Stimulated activated CD8-positive, alpha-beta memory T cell treated with anti-CD3 and anti-CD28 coated beads, Interleukin-2, amount 100 ng/mL, for 1 hour (primary cell): ENCODE data around the gene EDRF1.
A peak's percentile ranks its signal among the peaks of the same experiment; 100 is the strongest.
"Not testable (repeated sequence)": the region's sequence is repeated elsewhere in the genome, so short reads cannot be mapped to it uniquely, and the experiment has no call there.

Experiments
- DNase-seq, 2 donors: peaks; one replicate each; pipeline ENCODE4 v3.0.0-alpha.2; 2020; ENCODE audit warnings: low read depth in 2 of 2

The EDRF1 gene, protein sequence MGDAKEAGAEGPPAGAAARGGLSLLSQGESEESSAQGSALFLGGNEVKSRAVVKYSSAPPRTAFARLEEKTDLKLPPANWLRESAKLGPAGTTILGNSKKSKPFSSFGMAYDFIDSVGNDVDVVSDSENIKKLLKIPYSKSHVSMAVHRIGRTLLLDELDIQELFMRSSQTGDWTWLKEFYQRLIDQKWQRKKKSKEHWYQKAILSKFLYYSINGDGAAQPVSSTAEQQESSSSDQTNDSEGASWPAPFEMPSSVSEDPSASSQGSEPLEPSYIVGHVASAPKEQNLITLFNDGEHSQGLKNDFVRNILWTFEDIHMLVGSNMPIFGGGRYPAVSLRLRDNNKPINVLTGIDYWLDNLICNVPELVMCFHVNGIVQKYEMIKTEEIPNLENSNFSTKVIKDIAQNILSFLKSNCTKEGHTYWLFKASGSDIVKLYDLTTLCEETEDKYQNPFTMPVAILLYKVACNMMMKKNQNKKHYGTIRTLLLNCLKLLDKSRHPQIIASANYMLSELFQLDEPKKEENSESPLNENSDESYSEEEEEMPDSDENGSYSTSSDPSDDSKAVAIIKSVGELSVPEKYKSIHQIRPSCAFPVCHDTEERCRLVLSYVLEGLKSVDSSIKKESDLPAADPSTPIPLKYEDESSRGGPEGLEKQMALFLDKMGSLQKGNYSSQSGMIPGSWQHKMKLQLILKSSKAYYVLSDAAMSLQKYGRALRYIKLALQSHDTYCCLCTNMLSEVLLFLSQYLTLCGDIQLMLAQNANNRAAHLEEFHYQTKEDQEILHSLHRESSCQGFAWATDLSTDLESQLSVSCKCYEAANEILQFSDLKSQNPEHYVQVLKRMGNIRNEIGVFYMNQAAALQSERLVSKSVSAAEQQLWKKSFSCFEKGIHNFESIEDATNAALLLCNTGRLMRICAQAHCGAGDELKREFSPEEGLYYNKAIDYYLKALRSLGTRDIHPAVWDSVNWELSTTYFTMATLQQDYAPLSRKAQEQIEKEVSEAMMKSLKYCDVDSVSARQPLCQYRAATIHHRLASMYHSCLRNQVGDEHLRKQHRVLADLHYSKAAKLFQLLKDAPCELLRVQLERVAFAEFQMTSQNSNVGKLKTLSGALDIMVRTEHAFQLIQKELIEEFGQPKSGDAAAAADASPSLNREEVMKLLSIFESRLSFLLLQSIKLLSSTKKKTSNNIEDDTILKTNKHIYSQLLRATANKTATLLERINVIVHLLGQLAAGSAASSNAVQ

DNA sequence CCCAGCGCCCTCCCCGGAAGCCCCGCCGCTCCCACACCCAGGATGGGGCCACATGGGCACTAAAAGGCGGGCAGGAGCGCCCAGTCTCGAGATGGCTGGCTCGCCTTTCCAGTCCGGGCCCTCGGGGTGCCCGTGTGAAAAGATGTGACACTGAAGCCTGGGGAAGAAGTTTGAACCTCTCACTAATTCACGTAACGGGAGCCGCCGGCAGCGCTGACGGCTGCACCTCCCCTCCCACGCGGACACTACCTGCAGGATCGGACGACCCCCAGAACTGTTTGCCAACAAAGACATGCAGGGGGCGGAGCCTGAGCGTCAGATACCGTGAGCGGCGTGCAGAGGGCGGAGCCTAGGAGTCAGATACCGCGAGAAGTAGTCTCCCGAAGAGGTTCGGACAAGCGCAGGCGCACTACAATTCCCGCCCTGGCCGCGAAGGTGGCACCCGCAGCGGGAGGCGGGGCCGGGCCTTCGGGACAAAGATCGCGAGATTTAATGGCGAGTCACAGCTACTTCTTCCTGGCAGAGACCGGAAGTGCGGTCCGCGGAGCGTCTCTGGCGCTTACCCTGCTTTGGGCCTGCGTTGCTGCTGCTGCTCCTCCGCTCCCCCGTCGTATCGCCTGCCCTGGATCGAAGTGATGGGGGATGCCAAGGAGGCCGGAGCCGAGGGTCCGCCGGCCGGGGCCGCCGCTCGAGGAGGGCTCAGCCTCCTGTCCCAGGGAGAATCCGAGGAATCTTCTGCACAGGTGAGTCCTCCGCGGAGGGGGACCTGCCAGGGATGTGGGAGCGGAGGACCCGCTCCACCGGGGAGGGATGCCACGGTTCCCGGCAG is at the start of gene EDRF1:
TSS of gene EDRF1 (plus strand) at position 537 of the 829 bp plus-strand sequence. CDS start at position 636, 99 bp downstream.
- peak; percentile 98 to 99 for DNase-seq

DNA sequence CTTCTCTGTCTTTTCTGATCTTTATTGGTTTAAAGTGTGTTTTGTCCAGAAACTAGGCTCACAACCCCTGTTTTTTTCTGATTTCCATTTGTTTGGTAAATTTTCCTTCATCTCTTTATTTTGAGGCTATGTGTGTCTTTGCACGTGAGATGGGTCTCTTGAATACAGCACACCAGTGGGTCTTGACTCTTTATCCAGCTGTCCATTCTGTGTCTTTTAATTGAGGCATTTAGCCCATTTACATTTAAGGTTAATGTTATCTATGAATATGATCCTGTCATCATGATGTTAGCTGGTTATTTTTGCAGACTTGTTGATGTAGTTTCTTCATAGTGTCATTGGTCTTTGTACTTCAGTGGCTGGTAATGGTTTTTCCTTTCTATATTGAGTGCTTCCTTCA is 46.6 kb upstream of the EDRF1 start:
- DNase-seq = no peak

DNA sequence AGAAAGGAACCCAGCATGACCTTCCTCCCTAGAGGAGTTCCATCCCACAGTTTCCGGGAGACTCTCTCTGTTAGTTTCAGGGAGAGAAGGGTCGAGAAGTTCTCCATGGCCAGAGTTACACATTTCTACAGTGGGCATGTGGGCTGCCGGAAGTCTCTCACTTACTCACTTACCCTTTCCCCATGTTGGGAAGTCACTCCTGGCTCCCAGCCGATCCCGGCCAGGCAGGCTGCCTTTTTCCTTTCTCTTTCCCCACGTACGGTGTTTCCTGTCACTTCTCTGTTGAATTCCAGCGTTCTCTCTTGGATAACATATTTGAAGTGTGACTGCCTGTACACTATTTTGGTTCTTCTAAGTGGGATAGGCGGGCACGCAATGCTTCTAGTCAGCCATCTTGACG is 40.1 kb upstream of the EDRF1 start:
- no peak for DNase-seq

DNA sequence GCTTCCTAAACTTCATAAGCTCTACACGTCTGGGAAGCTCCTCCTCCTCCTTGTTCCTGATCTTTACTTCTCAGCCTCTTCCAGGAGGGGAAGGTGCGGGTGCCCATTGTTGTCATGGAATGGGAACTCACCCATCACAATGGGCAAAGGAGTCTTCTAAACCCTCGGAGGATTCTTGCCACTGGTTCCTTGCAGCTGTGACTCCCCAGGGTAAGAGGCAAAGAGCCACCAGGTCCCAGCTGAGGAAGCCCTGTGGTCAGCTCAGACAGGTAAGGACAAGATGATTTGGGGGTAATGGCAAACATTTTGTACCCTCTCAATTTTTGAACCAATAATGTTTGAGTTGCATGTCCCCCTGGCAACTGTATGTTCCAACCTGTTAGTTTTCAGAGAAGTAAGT is 36.4 kb upstream of the EDRF1 start, which contains the start of gene TEX36:
TSS of gene TEX36 (minus strand) at position 101 of the 400 bp plus-strand sequence. CDS start 174 bp downstream, outside the sequence.
- no peak for DNase-seq

DNA sequence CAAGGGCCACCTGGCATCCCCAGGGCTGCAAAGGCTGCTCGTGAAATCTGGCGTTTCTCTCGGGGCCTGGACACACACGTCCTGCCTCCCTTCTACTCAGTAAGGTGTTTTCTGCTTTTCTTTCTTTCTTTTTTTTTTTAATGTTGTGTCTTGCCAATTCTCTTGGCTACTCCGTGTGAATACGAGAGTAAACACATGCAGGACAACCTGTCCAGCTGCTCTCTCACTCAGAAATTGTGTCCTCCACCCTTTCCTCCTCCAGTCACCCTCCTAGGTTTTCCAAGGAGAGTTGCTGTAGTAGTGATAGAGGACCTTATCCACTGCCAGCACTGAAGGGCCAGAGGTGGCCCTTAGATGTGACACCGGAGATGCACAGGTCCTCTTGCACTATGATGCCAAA is 35.7 kb upstream of the EDRF1 start:
- DNase-seq = no peak

DNA sequence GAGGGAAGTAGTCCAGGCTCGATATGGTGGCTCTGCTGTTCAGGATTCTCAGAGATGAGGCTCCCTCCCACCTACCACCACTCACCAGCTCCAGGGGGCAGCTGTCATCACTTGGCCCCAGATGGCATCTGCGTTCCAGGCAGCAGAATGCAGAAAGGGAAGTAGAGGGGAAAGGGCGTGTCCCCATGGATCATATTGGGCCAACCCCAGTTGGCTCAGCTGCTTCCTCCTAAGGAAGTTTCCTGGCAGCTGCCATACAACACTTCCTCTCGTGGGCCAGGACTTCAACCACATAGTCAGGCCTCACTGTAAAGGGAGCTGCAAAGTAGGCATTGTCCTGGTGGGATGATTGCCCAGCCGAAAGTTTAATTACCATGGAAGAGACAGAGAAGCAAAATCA is 34.9 kb upstream of the EDRF1 start:
- DNase-seq = no peak

DNA sequence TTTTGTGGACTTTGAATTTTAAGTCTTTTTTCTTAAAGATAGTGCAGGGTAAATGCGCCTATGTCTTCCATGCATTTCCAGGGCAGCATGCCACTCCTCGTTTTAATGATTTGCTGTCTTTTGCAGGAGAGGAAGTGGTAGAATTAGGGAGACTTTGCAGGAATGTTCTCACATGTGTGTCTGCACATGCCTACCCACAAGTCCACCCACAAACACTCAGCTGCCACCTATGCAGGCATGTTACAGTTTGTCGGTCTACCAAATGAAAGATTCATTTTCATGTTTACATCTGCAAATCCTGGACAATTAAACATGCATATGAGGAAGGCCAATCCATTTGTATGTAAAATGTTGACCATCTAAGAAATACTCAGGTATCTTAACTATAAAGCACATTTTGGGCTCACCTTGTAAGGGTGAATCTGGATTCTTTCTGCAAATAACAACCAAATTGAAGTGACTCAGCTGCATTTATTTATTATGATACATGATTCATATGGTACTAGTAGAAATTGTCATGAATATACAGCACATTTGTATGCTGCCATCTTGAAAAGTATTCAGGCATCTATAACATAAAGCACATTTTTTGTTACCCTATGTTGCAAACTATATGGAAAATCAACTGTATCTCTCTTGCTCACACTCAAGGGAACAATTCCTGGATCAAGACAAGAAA is 31.9 kb upstream of the EDRF1 start:
- DNase-seq = no peak

DNA sequence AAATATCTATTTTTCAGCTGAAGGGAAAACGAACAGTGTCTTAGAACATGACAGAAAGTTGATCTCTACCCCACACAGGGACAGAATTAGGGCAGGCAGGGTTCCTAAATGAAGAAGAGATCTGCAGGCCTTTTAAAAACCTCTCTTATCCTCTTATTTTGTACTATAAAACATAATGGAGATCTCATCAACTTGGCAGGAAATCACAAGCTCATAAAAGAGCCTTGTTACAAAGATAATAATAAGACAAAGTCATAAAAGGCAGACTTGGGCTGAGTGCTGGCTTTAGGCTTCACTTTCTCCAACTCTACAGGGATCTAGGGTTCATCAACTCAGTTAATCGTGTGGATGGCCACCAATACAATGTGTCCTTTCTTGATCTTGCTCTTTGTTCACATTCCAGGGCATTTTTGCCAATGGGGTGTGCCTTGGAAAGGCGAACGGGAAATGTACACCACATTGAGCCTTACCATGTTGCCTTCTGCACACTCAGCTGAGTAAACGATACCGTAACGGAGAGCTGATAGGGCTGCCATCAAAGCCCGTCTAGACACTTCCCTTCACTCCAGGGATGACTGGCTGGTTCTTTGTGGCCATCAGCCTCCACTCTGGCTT is 29.4 kb upstream of the EDRF1 start:
- no peak for DNase-seq

DNA sequence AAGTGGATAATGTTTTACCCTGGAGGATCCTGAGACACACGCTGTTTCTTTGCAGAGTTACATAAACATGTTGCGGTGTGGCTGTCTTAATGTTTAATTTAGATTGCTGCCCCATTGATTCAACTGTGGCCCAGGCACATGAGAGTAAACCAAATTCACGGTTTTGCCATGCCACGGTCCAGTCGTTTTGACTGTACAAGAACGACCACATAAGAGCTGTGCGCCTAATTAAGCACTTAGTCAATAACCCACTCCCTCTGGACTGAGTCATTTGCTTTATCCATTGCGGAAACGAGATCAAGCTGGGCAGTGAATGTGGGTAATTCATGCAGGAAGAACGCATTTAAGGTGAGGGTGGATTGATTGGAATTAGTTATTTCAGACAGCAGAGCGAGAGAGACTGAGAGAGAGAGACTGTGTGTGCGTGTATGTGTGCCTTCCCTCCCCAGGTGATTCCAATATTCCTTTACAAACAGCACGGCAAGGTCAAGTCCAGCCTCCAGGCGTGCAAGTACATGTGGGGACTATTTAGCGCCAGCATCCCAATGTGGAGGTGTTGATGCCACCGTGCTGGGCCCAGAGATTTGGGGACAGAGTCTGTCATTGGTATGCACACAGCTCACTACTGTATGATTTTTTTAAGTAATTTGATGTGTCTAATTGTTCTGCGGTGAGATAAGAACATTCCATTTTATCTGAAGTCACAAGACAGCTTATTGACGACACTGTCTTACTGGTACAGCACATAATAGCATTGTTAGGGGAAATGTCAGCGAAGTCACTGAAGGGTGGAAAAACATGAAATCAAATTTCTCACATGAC is 28.1 kb upstream of the EDRF1 start:
- DNase-seq = no peak

DNA sequence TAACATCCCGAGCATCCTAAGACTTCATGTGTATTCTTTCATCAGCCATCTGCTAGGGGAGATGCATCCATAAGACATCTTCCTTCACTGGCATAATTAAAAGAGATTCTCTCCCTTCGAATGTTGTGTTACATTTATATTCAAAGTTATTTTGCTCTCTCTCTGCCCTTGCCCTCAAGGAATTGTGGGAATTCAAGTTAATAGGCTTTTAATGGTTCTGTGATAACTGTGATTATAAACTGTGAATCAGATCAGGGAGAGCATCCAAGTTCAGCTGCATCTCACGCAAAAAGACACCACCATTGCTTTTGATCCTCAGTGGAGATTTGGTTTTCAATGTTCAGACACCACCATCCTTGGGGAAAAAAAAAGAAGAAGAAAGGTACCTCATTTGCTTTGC is 27.3 kb upstream of the EDRF1 start:
- no peak for DNase-seq

DNA sequence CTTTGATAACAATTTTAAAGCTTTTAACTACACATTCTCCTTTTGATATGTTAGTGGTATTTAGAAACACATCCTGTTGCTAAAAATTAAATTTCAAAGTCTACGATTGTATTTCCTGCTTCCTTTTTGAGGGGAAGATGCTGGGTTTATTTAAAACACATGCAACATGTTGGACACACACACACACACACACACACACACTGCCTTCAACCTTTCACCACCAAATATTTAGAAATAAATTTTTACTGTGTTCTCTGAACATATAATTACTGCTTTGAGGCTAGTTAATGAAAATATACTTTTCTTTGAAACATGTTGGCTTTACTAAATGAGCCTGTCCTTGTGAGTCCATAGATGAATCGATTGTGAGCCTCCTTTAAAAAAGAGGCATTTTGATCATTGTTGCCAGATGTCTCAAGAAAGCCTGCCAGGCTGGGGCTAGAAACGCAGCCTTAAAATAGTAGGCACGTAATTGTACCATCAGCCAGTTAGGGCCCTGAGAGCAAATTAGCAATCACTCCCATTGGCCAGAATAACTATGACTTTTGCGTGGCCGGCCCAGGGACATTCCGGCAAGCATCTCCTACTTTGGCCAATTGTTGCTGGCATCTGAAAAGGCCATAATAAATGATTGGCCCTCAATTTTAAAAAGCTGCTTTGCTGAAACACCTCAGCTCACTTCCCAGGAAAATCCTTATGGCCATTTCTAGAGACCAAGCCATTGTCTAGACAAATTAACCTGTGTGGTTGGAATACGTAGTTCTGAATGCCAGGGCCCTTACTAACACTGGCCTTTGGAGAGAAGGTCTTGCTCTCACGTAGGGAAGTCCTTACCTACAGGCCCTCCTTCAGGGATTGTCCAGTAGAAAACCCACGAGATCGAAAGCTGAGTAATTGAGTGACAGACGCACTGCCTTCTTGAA is 26.6 kb upstream of the EDRF1 start:
- no peak for DNase-seq

DNA sequence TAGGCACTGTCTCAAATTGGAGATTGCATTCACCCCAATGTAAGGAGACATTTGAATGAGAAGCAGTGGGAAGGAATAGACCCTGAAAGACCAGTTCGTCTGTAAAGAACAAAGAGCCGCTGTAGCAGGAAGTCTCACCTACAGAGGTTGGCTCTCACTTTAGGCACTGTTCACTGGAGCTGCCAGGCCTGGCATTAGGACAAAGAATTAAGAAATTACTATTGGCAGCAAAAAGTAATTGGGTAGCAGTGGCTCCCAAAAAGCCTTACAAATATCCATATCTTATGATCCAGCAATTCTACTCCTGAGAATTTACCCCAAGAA is 26.0 kb upstream of the EDRF1 start:
- DNase-seq = no peak

DNA sequence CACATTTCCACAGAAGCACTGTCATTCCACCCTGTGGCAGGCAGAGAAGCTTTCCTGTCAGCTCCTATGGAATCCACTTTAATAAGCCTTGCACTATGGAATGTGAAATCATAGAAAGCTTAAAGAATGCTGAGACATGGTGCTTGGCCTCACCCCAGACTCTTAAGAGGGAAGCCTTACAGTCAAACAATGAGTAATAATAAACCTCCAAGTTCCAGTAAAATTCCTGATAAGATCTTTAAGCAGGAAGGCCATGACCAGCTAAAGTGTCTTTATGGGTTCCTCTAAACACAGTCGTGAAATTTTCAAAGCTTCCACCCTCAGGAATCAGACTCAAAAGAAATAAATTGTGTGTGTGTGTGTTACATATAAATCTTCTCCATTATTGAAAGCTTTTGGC is 24.6 kb upstream of the EDRF1 start:
- DNase-seq = no peak

DNA sequence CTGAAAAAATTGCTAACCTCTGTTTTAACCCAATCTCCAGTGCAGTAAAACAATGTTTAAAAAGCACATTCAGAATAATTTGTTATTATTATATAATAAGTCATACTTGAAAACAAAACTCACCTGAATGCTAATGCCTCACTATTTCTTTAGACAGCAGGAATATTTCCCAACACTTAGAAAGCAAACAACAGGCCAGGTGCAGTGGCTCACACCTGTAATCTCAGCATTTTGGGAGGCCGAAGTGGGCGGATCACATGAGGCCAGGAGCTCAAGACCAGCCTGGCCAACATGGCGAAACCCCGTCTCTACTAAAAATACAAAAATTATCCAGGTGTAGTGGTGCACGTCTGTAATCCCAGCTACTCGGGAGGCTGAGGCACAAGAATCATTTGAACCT is 22.6 kb upstream of the EDRF1 start:
- DNase-seq = not testable (repeated sequence)

DNA sequence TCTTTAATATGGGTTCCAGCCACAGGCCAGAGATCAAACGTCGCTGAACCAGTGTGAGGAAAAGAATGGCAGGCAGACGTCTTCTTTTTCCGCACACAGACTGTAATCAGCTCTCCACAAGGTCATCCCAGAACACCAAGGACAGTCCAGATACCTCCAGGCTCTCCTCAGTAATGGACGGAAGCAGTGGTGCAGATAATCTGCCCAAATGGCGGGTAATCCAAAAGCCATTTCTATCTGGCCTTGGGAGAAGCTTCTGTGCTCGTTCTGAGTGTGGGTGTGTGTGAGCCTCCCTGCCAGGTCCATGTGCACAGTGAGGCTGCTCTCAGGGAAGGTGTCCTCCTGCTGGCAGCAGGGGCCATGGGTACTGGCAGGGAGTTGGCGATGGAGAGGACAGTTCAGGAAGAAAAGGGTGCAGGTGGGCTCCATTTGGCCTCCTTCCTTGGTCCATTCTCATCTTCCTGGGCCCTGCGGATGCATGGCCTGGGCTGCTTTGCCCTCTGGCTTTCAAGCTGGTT is 21.0 kb upstream of the EDRF1 start:
- DNase-seq = no peak

DNA sequence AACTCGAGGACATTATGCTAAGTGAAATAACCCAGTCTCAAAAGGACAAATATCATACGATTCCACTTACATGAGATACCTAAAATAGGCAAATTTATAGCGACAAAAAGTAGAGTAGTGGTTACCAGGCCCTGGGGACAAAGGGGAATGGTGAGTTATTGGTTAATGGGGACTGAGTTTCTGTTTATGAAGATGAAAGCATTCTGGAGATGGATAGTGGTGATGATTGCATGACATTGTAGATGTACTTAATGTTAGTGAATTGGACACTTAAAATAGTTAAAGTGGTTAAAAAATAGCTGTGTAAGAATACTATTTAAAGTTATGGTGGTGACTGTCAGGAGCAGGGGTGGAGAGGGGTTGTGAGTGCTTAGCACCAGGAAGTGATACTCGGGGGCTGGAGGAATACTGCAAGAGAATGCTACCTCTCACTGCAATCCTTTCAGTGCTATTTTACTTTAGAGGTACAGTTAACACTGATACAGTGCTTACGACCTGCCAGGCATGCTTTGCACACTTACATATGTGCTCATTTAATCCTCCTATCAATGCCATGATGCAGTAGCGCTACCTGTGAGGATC is 19.9 kb upstream of the EDRF1 start:
- DNase-seq = no peak

DNA sequence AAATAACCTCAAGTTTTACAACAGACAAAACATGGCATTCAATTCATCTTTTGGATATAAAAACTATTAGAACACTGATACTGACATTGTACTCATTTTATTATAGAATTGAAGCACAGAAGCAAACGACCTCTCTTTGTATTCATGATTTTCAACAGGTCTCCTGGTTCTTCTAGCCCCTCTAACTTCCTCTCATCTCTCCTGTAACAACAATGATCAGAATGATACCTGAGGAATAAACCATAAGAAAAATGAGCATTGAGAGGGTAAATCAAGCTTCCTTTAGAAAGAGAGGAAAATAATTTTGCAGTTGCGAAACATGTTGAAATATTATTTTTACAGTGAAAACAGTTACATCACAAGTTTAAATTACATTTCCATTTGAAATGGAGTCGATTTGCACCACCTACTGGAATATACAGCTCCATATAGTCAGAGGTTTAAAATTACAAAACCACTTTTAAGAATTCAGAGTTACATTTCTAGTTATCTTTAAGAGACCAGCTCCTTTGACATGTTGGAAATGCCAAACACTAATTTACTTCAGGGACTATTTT is 19.1 kb upstream of the EDRF1 start:
- no peak for DNase-seq
